GM21526 (cell line): ENCODE results near the gene L3MBTL1.

Experiments
- ATAC-seq: cut with Tn5 transposase; IDR thresholded peaks from one replicate; pipeline ENCODE4 v1.9.1; 2021; ENCODE audit warnings: moderate library complexity; ENCODE audit not compliant: unreplicated experiment, low FRiP score

The L3MBTL1 gene

GRCh38 chr20:43507150-43508080 is at the start of gene L3MBTL1:
L3MBTL1 (plus strand) TSS chr20:43507697; CDS start chr20:43513504, 5,807 bp downstream.
- ATAC-seq = no peak

- ATAC-seq = peak; percentile 2
These were observed 49.0 kb upstream of the L3MBTL1 start for GRCh38 chr20:43458422-43458924.

- ATAC-seq = no peak
These were observed 48.2 kb upstream of the L3MBTL1 start for GRCh38 chr20:43459022-43459942.

GRCh38 chr20:43460172-43460829 is 47.2 kb upstream of the L3MBTL1 start:
- ATAC-seq = no peak

- ATAC-seq = no peak
These were observed 46.7 kb upstream of the L3MBTL1 start for GRCh38 chr20:43460830-43461200.

- ATAC-seq = no peak
These were observed 45.4 kb upstream of the L3MBTL1 start for GRCh38 chr20:43461894-43462659.

GRCh38 chr20:43462660-43463526 is 44.6 kb upstream of the L3MBTL1 start:
- no peak for ATAC-seq

GRCh38 chr20:43463527-43464218 is 43.8 kb upstream of the L3MBTL1 start:
- ATAC-seq = no peak

- ATAC-seq = no peak
These were observed 43.2 kb upstream of the L3MBTL1 start for GRCh38 chr20:43464219-43464790.

- ATAC-seq = no peak
These were observed 41.9 kb upstream of the L3MBTL1 start for GRCh38 chr20:43465625-43465943.

- ATAC-seq = no peak
These were observed 39.9 kb upstream of the L3MBTL1 start for GRCh38 chr20:43467589-43467988.

GRCh38 chr20:43472671-43473380 is 34.7 kb upstream of the L3MBTL1 start:
- ATAC-seq = no peak

GRCh38 chr20:43473381-43473704 is 34.2 kb upstream of the L3MBTL1 start:
- no peak for ATAC-seq

- no peak for ATAC-seq
These were observed 30.3 kb upstream of the L3MBTL1 start for GRCh38 chr20:43477193-43477592.

GRCh38 chr20:43477619-43478018 is 29.9 kb upstream of the L3MBTL1 start:
- no peak for ATAC-seq

GRCh38 chr20:43490038-43490437 is 17.5 kb upstream of the L3MBTL1 start:
- no peak for ATAC-seq

- ATAC-seq = peak; percentile 91
These were observed 15.4 kb upstream of the L3MBTL1 start for GRCh38 chr20:43492101-43492500.

- ATAC-seq = no peak
These were observed 12.1 kb upstream of the L3MBTL1 start for GRCh38 chr20:43495388-43495787.
